ENCODE results near the gene WWTR1.

Gene WWTR1

GRCh38 chr3:149523512-149524299 lies 134.1 kb downstream of the WWTR1 start:
- DNase-seq: no peak

GRCh38 chr3:149519912-149520311 lies 137.9 kb downstream of the WWTR1 start:
- no peak for DNase-seq

- DNase-seq: no peak
Measured at GRCh38 chr3:149516920-149517319, 140.9 kb downstream of the WWTR1 start.

- no peak for DNase-seq
Measured at GRCh38 chr3:149515249-149515648, 142.6 kb downstream of the WWTR1 start.

- DNase-seq: no peak
Measured at GRCh38 chr3:149514471-149514870, 143.4 kb downstream of the WWTR1 start.

- peak; percentile 30 to 41 for DNase-seq
Measured at GRCh38 chr3:149512073-149512782, 145.6 kb downstream of the WWTR1 start.

- no peak for DNase-seq
Measured at GRCh38 chr3:149511040-149511626, 146.7 kb downstream of the WWTR1 start.

GRCh38 chr3:149510480-149510879 lies 147.3 kb downstream of the WWTR1 start:
- DNase-seq: no peak

GRCh38 chr3:149509526-149509925 lies 148.3 kb downstream of the WWTR1 start:
- no peak for DNase-seq

- DNase-seq: peak in 1 of 2 experiments; percentile 10
Measured at GRCh38 chr3:149507491-149508324, 150.1 kb downstream of the WWTR1 start.

- DNase-seq: no peak
Measured at GRCh38 chr3:149506965-149507364, 150.9 kb downstream of the WWTR1 start.

GRCh38 chr3:149506540-149506939 lies 151.3 kb downstream of the WWTR1 start:
- DNase-seq: no peak

- no peak for DNase-seq
Measured at GRCh38 chr3:149502438-149502837, 155.4 kb downstream of the WWTR1 start.

GRCh38 chr3:149501524-149501923 lies 156.3 kb downstream of the WWTR1 start:
- DNase-seq: no peak

GRCh38 chr3:149497966-149498670 lies 159.7 kb downstream of the WWTR1 start:
- DNase-seq: no peak

GRCh38 chr3:149496891-149497290 lies 160.9 kb downstream of the WWTR1 start:
- DNase-seq: no peak

GRCh38 chr3:149495581-149496125 lies 162.2 kb downstream of the WWTR1 start:
- no peak for DNase-seq

- no peak for DNase-seq
Measured at GRCh38 chr3:149494759-149495580, 162.9 kb downstream of the WWTR1 start.

GRCh38 chr3:149494022-149494758 lies 163.6 kb downstream of the WWTR1 start:
- peak; percentile 48 to 59 for DNase-seq

GRCh38 chr3:149493315-149494021 lies 164.4 kb downstream of the WWTR1 start:
- no peak for DNase-seq

Measured in activated CD4-positive, alpha-beta T cell treated with anti-CD3 and anti-CD28 coated beads, Interleukin-2, amount 50 U/mL, for 48 hours (primary cell).